NCI-H82 (cell line): ENCODE results near the gene KCNJ5.

Experiments used
- DNase-seq: peaks from one replicate; lab custom pipeline; 2025; lab: John Stamatoyannopoulos, UW

The KCNJ5 gene

DNA sequence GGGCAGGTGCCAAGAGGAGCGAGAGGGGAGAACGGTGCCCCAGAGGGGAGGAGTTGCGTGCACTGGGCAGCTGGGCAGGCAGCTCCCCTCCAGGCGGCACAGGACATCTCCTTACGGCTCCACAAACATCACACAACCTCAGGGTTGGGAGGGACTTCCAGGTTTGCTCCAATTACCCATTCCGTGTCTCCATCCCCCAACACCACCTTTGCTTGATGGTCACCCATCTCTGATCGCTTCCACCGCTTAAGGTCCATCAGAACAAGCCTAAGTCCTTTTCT lies 66.0 kb downstream of the KCNJ5 start:
- no peak for DNase-seq

DNA sequence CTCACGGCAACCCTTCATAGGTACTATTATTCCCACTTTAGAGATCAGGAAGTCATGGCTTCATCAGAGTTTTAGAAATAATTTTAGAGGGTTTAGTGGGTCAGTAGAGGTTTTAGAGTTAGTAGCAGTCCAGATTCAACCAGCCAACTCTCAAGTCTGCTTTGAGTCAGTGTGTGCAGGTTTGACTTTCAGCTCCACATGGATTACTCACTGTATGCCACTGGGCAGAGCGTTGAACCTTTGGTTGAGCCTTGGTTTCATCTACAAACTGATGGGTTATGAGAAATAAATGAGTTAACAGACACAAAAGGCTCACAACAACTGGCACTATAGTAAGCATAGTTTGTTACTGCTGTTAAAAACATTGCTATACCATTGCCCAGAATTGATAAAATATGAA lies 70.5 kb downstream of the KCNJ5 start:
- DNase-seq, result no peak

DNA sequence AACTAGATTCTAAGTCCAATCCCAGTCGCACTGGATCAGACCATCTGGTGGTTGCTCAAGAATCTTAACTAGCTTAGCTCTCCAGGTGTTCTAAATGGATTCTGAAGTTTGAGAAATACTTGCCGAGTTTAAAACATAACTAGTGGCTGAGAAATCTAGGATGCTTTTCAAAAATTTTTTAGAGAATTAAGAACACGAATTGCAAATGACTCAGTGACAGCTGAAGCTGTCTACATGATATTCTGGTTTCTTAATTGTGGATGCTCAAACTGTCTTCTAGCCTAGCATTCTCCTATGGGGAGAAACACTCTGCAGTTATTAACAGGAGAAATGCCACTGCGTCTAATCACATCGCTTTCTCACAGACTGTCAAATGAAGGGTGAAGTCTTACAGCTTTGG lies 71.7 kb downstream of the KCNJ5 start:
- peak; percentile 92 for DNase-seq

DNA sequence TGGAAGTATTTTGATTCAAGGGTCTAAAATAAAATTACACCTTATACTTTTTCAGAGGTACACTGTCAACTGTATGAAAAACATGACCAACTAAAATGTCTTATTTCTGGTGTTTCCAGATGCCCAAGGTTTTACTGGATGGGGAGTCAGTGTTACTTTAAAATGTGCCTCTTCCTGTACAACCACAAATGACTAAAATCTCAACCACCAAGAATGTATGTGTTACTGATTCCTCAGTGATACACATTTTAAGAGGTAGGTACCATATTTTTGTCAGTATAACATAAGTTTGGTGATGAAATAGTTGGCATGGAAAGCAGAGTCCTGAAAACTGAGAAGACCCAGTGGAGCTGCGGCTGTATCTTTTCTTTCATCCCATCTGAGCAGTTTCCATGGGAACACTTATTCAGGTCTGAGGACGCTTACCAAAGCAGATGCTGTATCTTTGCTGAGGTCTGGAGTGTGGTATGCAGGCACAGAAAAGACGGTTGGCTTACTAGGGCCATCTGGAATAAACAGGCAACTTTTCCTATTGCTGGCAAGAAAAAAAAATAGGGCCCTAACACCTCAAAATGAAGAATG lies 72.7 kb downstream of the KCNJ5 start:
- DNase-seq, result peak; percentile 52

DNA sequence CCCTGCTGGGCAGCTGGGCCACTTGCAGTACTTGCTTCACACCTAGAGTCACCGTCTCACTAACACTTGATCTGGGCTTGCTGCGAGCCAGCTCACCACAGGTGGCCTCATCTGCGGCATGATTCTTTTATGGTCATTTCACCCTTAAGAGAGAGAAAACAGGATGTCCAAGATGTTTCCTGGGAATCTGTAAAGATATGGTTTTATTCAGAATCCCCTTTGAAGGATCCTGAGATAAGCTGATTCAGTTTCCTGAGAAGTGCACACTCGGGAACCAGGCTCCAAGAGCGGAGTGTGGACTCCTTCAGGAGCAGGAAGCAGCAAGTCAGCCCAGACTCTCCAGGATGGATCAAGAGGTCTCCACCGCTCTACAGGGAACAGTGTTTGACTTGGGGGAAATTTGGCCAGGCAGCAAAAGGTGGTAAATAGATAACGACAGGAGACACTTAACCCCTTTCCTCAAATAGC lies 73.3 kb downstream of the KCNJ5 start:
- peak; percentile 31 for DNase-seq

DNA sequence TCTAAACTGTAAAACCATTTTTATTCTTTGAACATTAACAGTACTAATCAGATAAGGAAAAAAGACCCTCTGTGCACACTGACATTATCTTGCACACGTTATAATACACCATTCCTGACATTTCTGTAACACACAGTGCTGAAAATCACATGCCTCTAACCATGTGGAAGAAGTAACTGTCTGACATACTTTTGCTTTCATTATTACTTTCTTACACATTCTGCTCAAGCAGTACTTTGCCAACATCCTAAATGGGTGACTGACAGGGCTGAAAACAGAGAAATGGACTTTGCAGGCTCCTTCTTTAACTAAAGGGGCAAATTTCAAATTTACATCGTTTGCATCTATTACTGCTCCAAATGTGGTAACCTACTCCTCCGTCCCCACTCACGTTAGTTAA lies 74.3 kb downstream of the KCNJ5 start:
- no peak for DNase-seq

DNA sequence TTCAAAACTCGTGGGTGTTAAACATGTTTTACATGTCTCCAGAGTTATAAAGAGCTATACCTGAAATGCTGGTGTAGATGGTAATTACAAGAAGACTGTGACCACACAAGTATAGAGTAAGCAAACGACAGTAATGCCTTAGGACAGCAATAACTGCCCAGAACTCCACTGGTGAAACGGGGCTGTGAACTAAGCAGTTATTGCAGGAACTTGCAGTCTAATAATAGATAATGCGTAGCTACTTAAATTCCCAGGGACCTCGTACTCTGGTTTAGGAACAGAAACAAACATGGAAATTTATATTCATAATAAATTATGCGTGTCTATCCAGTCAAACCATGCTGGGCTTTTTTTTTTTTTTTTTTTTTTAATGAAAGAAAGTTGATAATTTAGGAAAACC lies 76.4 kb downstream of the KCNJ5 start:
- DNase-seq, result no peak

DNA sequence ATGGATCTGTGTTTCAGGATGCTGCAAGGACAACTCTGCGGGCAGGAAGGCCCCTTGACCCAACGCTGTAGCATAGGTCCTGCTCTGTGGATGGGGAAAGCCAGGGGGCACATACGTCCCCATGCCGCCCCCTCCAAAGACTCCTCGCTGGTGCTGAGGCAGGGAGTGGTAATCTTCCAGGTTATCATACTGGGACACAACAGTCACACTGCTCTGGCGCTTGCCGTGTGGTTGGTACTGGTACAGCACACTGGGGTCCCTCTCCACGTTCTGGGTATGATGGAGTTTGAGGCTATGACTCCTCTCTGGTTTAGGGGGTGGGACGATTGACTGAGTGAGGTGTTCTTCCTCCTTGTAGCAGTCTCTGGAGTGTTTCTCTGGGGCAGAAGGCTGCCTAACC lies 77.8 kb downstream of the KCNJ5 start:
- no peak for DNase-seq
